K562 (cell line): Measurements from ENCODE around the gene GNAT2. TPM values are rescaled to one million over a fixed set of nuclear protein-coding genes. Genes with fewer than 3 reads are reported as not detected.

Experiments
- ATAC-seq: fragments of 200-7000 bp; cut with Tn5 transposase; 3 replicates; pipeline ENCODE4 v1.9.1; 2020; ENCODE audit warnings: moderate library complexity
- BruUV-seq: library from RNA; stranded (reverse); fragments of 400-500 nt; replicated peaks from 2 replicates; lab custom pipeline; 2021; lab: Mats Ljungman, UMichigan
- CTCF ChIA-PET: fragments of 300-600 bp; formaldehyde crosslinking; extraction: SDS; loops from one replicate; lab custom pipeline; 2021; ENCODE audit warnings: low intra/inter-chr PET ratio; lab: Yijun Ruan, JAX
- POLR2A ChIA-PET: fragments of 300-600, 350-650 bp; sonication (Branson Sonifier 250); formaldehyde crosslinking; extraction: SDS; loops from one replicate; lab custom pipeline; 2021; ENCODE audit warnings: antibody characterized with exemption, inconsistent platforms; lab: Yijun Ruan, JAX
- DNase-seq, 4 experiments: peaks; one replicate each; pipeline versions ENCODE4 v3.0.0 to v3.0.0-alpha.2; 2011 to 2018; ENCODE audit warnings: low spot score in 3 of 4, mixed read lengths in 3 of 4; ENCODE audit errors: extremely low read depth in 1 of 4
- FAIRE-seq: peaks from 2 replicates; lab custom pipeline; 2011; peaks lifted over from hg19 to GRCh38; lab: Jason Lieb, UNC
- H2AFZ ChIP-seq: 2 replicates; pipeline ENCODE4 v1.6.0; 2011; ENCODE audit warnings: low read depth, low read length, control low read depth, inconsistent platforms
- H3K27ac ChIP-seq: fragments of 200-600 bp; 3 replicates; pipeline ENCODE4 v1.8.0; 2011; ENCODE audit warnings: low read depth, mild to moderate bottlenecking, control low read depth, inconsistent platforms, low read length, moderate library complexity, mixed read lengths; ENCODE audit errors: extremely low read depth
- H3K27me3 ChIP-seq, 2 experiments: fragments of 300-600 bp in 1 of 2; 2 replicates in 1 of 2; 3 replicates in 1 of 2; pipeline versions ENCODE4 v1.6.0 to v1.8.0; 2011; ENCODE audit warnings: inconsistent platforms in 2 of 2, low read length in 2 of 2, mild to moderate bottlenecking in 1 of 2, mixed read lengths in 1 of 2, moderate library complexity in 1 of 2; ENCODE audit not compliant: control insufficient read depth in 2 of 2, insufficient read depth in 2 of 2
- H3K36me3 ChIP-seq: fragments of 300-600 bp; 3 replicates; pipeline ENCODE4 v1.8.0; 2011; ENCODE audit warnings: mild to moderate bottlenecking, low read length, inconsistent platforms; ENCODE audit not compliant: control insufficient read depth, insufficient read depth
- H3K4me1 ChIP-seq, 2 experiments: fragments of 200-600 bp in 1 of 2; replicated peaks in 1 of 2; 2 replicates in 1 of 2; 3 replicates in 1 of 2; pipeline versions ENCODE4 v1.5.1 to v1.8.0; 2011; ENCODE audit warnings: inconsistent platforms in 2 of 2, low read length in 2 of 2, mild to moderate bottlenecking in 1 of 2, mixed read lengths in 1 of 2, moderate library complexity in 1 of 2; ENCODE audit not compliant: control insufficient read depth in 2 of 2, insufficient read depth in 2 of 2
- H3K4me2 ChIP-seq: 2 replicates; pipeline ENCODE4 v1.6.1; 2011; ENCODE audit warnings: low read length, control low read depth, inconsistent platforms, mixed read lengths; ENCODE audit not compliant: insufficient read depth
- H3K4me3 ChIP-seq: fragments of 200-600 bp; sonication (generic), shearing (Covaris generic); 2 replicates; pipeline ENCODE4 v1.5.1; 2016; ENCODE audit warnings: control low read depth, inconsistent platforms
- H3K79me2 ChIP-seq: fragments of 200-600 bp; 3 replicates; pipeline ENCODE4 v1.8.0; 2011; ENCODE audit warnings: low read length, inconsistent platforms; ENCODE audit not compliant: control insufficient read depth, insufficient read depth
- H3K9ac ChIP-seq, 2 experiments: 2 replicates each; pipeline versions ENCODE4 v1.6.0 to v1.6.1; 2011; ENCODE audit warnings: low read depth in 2 of 2, low read length in 2 of 2, control low read depth in 1 of 2, inconsistent platforms in 1 of 2, mild to moderate bottlenecking in 1 of 2, mixed read lengths in 1 of 2; ENCODE audit not compliant: insufficient read depth in 1 of 2
- H3K9me1 ChIP-seq: one replicate; pipeline ENCODE4 v1.6.0; 2011; ENCODE audit warnings: inconsistent platforms, mild to moderate bottlenecking, low read length, moderate library complexity; ENCODE audit not compliant: control insufficient read depth, insufficient read depth
- H3K9me3 ChIP-seq: replicated peaks from 2 replicates; pipeline ENCODE4 v1.5.1; 2011; ENCODE audit warnings: low read depth, low read length, inconsistent platforms; ENCODE audit not compliant: control insufficient read depth, insufficient read depth
- H4K20me1 ChIP-seq: replicated peaks from 2 replicates; pipeline ENCODE4 v1.6.1; 2011; ENCODE audit warnings: low read length, inconsistent platforms, mixed read lengths; ENCODE audit not compliant: control insufficient read depth, insufficient read depth
- CREM ChIP-seq: IDR thresholded peaks from 2 replicates; pipeline ENCODE4 v1.6.1; 2014; ENCODE audit warnings: antibody characterized with exemption, low read depth
- ERF ChIP-seq: fragments of 450-650 bp; formaldehyde crosslinking; IDR thresholded peaks from 2 replicates; pipeline ENCODE4 v1.4.0; 2020; ENCODE audit warnings: mild to moderate bottlenecking, mixed read lengths
- FOXA3 ChIP-seq, 2 experiments: fragments of 450-650 bp in 1 of 2; sonication (generic) in 1 of 2; formaldehyde crosslinking; IDR thresholded peaks in 1 of 2; conservative IDR thresholded peaks in 1 of 2; 2 replicates each; pipeline versions ENCODE4 v1.4.0 to v1.8.0; 2020 to 2022; ENCODE audit warnings: mild to moderate bottlenecking in 2 of 2, missing genetic modification reagents in 1 of 2
- GABPA ChIP-seq: fragments of 200-800 bp; sonication (Bioruptor generic); conservative IDR thresholded peaks from 2 replicates; pipeline ENCODE4 v1.6.1; 2016; ENCODE audit warnings: low read depth, missing genetic modification characterization, missing compliant biosample characterization
- GABPB1 ChIP-seq: sonication (generic); formaldehyde crosslinking; IDR thresholded peaks from 2 replicates; pipeline ENCODE4 v1.8.0; 2022; ENCODE audit warnings: mild to moderate bottlenecking, missing genetic modification reagents
- HMBOX1 ChIP-seq: sonication (generic); IDR thresholded peaks from 2 replicates; pipeline ENCODE4 v1.6.1; 2016
- PBX2 ChIP-seq, 2 experiments: IDR thresholded peaks in 1 of 2; conservative IDR thresholded peaks in 1 of 2; 2 replicates each; pipeline ENCODE4 v1.6.1; 2016; ENCODE audit warnings: low read depth in 2 of 2, mild to moderate bottlenecking in 1 of 2, missing compliant biosample characterization in 1 of 2, missing genetic modification characterization in 1 of 2, moderate library complexity in 1 of 2
- POLR3G ChIP-seq: IDR thresholded peaks from 2 replicates; pipeline ENCODE4 v1.6.1; 2011; ENCODE audit not compliant: insufficient read length, insufficient replicate concordance; ENCODE audit errors: extremely low read depth
- SPI1 ChIP-seq: IDR thresholded peaks from 2 replicates; pipeline ENCODE4 v1.6.1; 2011; ENCODE audit warnings: low read depth, low read length, control low read depth, borderline replicate concordance
- TOE1 ChIP-seq, 2 experiments: fragments of 450-650 bp in 1 of 2; sonication (generic) in 1 of 2; formaldehyde crosslinking in 1 of 2; IDR thresholded peaks; 2 replicates each; pipeline versions ENCODE4 v1.7.1 to v1.8.0; 2016 to 2022; ENCODE audit warnings: borderline replicate concordance in 2 of 2, mild to moderate bottlenecking in 2 of 2, antibody characterized with exemption in 1 of 2, inconsistent platforms in 1 of 2, low read depth in 1 of 2, missing genetic modification reagents in 1 of 2, moderate library complexity in 1 of 2
- ZBED1 ChIP-seq: IDR thresholded peaks from 2 replicates; pipeline ENCODE4 v1.6.1; 2014
- ZBTB11 ChIP-seq, 3 experiments: fragments of 200-800 bp in 1 of 3; fragments of 250-450 bp in 1 of 3; fragments of 450-650 bp in 1 of 3; sonication (Bioruptor Pico) in 1 of 3; sonication (Bioruptor generic) in 1 of 3; formaldehyde crosslinking in 1 of 3; IDR thresholded peaks; 2 replicates each; pipeline versions ENCODE4 v1.6.1 to v1.8.0; 2016 to 2022; ENCODE audit warnings: mild to moderate bottlenecking in 2 of 3, missing genetic modification characterization in 2 of 3, missing compliant biosample characterization in 1 of 3, moderate library complexity in 1 of 3
- WGBS: fragments of 100-300 bp; shearing (Covaris generic); methylation state at CpG from one replicate; pipeline ENCODE4 v1.1.6; 2016; ENCODE audit warnings: low coverage, mixed read lengths; ENCODE audit not compliant: insufficient coverage; ENCODE audit errors: missing lambda C conversion rate; 5-methylcytosine and 5-hydroxymethylcytosine counted together
- in situ Hi-C: fragments of 300-500 bp; cut with MboI; formaldehyde crosslinking; loops from 4 replicates; pipeline ENCODE4 v1.15.0; 2018; ENCODE audit warnings: inconsistent platforms, mixed read lengths
- intact Hi-C: fragments of 100-400 bp; cut with micrococcal nuclease; formaldehyde crosslinking; loops from 2 replicates; pipeline ENCODE4 v1.14.2; 2022
- polyA plus RNA-seq, 8 experiments: library from polyadenylated mRNA; depleted of rRNA in 4 of 8; stranded (reverse) in 5 of 8; unstranded in 3 of 8; fragments of >200 nt; fragmentation: Nextera tagmentation in 2 of 8; fragmentation: Illumina TruSeq in 1 of 8; extraction: Ambion mirVana in 2 of 8; extraction: Trizol in 1 of 8; gene quantifications; 2 replicates each; pipeline versions ENCODE4 v1.2.1 to v1.2.3, GENCODE V29; 2011 to 2014; ENCODE audit warnings: inconsistent platforms in 1 of 8, missing spikeins in 1 of 8
- total RNA-seq, 7 experiments: library from RNA; depleted of rRNA in 6 of 7; stranded (reverse); fragments of >200 nt in 6 of 7; fragmentation: Illumina TruSeq in 2 of 7; extraction: Trizol in 2 of 7; gene quantifications; 2 replicates each; pipeline versions ENCODE4 v1.2.1 to v1.2.3, GENCODE V29; 2011 to 2021; ENCODE audit warnings: low replicate concordance in 1 of 7

GNAT2 gene
- total and polyA plus RNA-seq, 9 of the 15 experiments (the other 6 are each of a cell fraction or from before 2014, with no cell fraction given) = 0.06 to 0.52 (median 0.24) TPM; not detected in 1

GRCh38 chr1:109615879-109616278, 3.5 kb downstream of the GNAT2 start:
- H3K9me1 ChIP-seq = no peaks in the 10 kb centered on the region
- CTCF ChIA-PET = no interaction called here
- POLR2A ChIA-PET = interaction anchor here (0.7 to 2.0 kb wide), 5 partner anchors 10 to 334 kb away, joined by 3 to 13 read pairs (median 3); partner anchors contain the start of gene GNAI3
- H3K79me2 ChIP-seq = peaks cover 20% of the 10 kb centered on the region
- H4K20me1 ChIP-seq = no peaks in the 10 kb centered on the region
- DNase-seq = peak in 1 of 4 experiments; percentile 35
- FAIRE-seq = no peak
- peaks cover 15 to 18% of the 10 kb centered on the region in 2 experiments; a peak in 4 of 5 replicates for H3K27me3 ChIP-seq
- WGBS = 20% methylated on average over 3 of the region's 3 CpGs
- in situ Hi-C loops (no loop called here), intact Hi-C loops (loop anchor here (5.0 kb wide), 1 partner anchor 69 kb away; the partner anchor contains the start of gene GNAI3)
- H3K9me3 ChIP-seq = no peaks in the 10 kb centered on the region
- peaks cover 12 to 14% of the 10 kb centered on the region in 2 experiments for H3K4me1 ChIP-seq
- BruUV-seq = no TSS peak
- H3K4me2 ChIP-seq = no peak overlapping the region
- no peaks in the 10 kb centered on the region for H3K36me3 ChIP-seq
- peak overlapping the region; percentile 1; the same call in 1 of the 3 replicates for H3K27ac ChIP-seq
- no peak for ATAC-seq
- H3K4me3 ChIP-seq = no peak overlapping the region
- H2AFZ ChIP-seq = peak overlapping the region; percentile 20
- H3K9ac ChIP-seq = no peak overlapping the region
- TF ChIP-seq GABPB1 (peak; percentile 19; the same call in 1 of the 2 replicates), GABPA (tag) (0 out of 2 replicates have a peak, but pooled peaks have one; percentile 25), FOXA3 (CRISPR knock-in tag; conservative IDR thresholded peaks at IDR 0.05 in 1 of 2, IDR thresholded peaks at IDR 0.05 in 1 of 2) (no peak), ZBED1 (no peak), HMBOX1 (0 out of 2 replicates have a peak, but pooled peaks have one; percentile 31), SPI1 (peak; percentile 78; the same call in 1 of the 2 replicates), ERF (CRISPR knock-in tag) (peak; percentile 7; the same call in 1 of the 2 replicates), PBX2 (CRISPR knock-in tag; IDR thresholded peaks at IDR 0.05; ENCODE audit: low read depth) (no peak), PBX2 (tag; conservative IDR thresholded peaks at IDR 0.05; ENCODE audit: low read depth) (peak; percentile 64), TOE1 (IDR thresholded peaks at IDR 0.05; ENCODE audit: borderline replicate concordance) (no peak), TOE1 (CRISPR knock-in tag; IDR thresholded peaks at IDR 0.05; ENCODE audit: borderline replicate concordance, low read depth) (0 out of 2 replicates have a peak, but pooled peaks have one; percentile 36), POLR3G (no peak), CREM (peak; percentile 70), ZBTB11 (CRISPR knock-in tag; IDR thresholded peaks at IDR 0.05) (0 out of 6 replicates have a peak, but pooled peaks of 1 of the 3 experiments have one; percentile 23)
